DND-41 (cell line): Measurements from ENCODE around the gene AZI2.

ENCODE experiments used
- ATAC-seq: fragments of 200-7000 bp; cut with Tn5 transposase; 3 replicates; pipeline ENCODE4 v1.9.1; 2021; ENCODE audit warnings: low read depth; ENCODE audit not compliant: insufficient read depth
- DNase-seq: peaks from one replicate; pipeline ENCODE4 v3.0.0-alpha.2; 2020
- H2AFZ ChIP-seq: 2 replicates; pipeline ENCODE4 v1.6.0; 2012; ENCODE audit warnings: low read depth, low read length
- H3K27ac ChIP-seq: 2 replicates; pipeline ENCODE4 v1.5.1; 2012; ENCODE audit warnings: low read length, inconsistent platforms
- H3K27me3 ChIP-seq: fragments of 200-600 bp; sonication (generic); 2 replicates; pipeline ENCODE4 v1.6.0; 2012; ENCODE audit warnings: low read length, mild to moderate bottlenecking, inconsistent platforms; ENCODE audit not compliant: insufficient read depth, poor library complexity
- H3K36me3 ChIP-seq: 2 replicates; pipeline ENCODE4 v1.5.1; 2012; ENCODE audit warnings: low read length, inconsistent platforms; ENCODE audit not compliant: insufficient read depth
- H3K4me1 ChIP-seq: 2 replicates; pipeline ENCODE4 v1.5.1; 2012; ENCODE audit warnings: mild to moderate bottlenecking, low read length; ENCODE audit not compliant: insufficient read depth
- H3K4me2 ChIP-seq: 2 replicates; pipeline ENCODE4 v1.6.0; 2012; ENCODE audit warnings: mild to moderate bottlenecking, moderate library complexity, low read length, inconsistent platforms; ENCODE audit not compliant: insufficient read depth
- H3K4me3 ChIP-seq, 2 experiments: fragments of 200-600 bp in 1 of 2; shearing (Covaris generic) in 1 of 2; 2 replicates each; pipeline ENCODE4 v1.5.1; 2012 to 2016; ENCODE audit warnings: inconsistent platforms in 2 of 2, low read length in 2 of 2, mild to moderate bottlenecking in 2 of 2, low read depth in 1 of 2, moderate library complexity in 1 of 2
- H3K79me2 ChIP-seq: 2 replicates; pipeline ENCODE4 v1.6.0; 2012; ENCODE audit warnings: low read length, inconsistent platforms; ENCODE audit not compliant: insufficient read depth
- H3K9ac ChIP-seq: 2 replicates; pipeline ENCODE4 v1.6.0; 2012; ENCODE audit warnings: low read depth, mild to moderate bottlenecking, inconsistent platforms, low read length, moderate library complexity
- H3K9me3 ChIP-seq: 2 replicates; pipeline ENCODE4 v1.5.1; 2012; ENCODE audit warnings: low read length, moderate library complexity, mild to moderate bottlenecking, inconsistent platforms; ENCODE audit not compliant: insufficient read depth, severe bottlenecking
- H4K20me1 ChIP-seq: 2 replicates; pipeline ENCODE4 v1.6.0; 2012; ENCODE audit warnings: low read length; ENCODE audit not compliant: insufficient read depth
- EZH2 ChIP-seq: IDR thresholded peaks from 3 replicates; pipeline ENCODE4 v1.6.1; 2012; ENCODE audit warnings: borderline replicate concordance, low read depth, mild to moderate bottlenecking, moderate library complexity, low read length, inconsistent platforms; ENCODE audit not compliant: severe bottlenecking
- TF ChIP-seq, protein P1 (sequence below): IDR thresholded peaks from 2 replicates; pipeline ENCODE4 v1.5.1; 2012; ENCODE audit warnings: borderline replicate concordance, low read length, moderate library complexity, mild to moderate bottlenecking; ENCODE audit not compliant: poor library complexity, severe bottlenecking; ENCODE audit errors: extremely low read depth

AZI2 gene

GRCh38 chr3:28273837-28274236, 74.8 kb downstream of the AZI2 start:
- ATAC-seq (no peak), DNase-seq (no peak)
- H3K9me3 ChIP-seq, result peaks cover 12% of the 10 kb centered on the region
- H3K79me2 ChIP-seq, result peaks cover 15% of the 10 kb centered on the region
- H3K4me3 ChIP-seq, result no peak overlapping the region
- TF ChIP-seq EZH2, result no peak
- TF ChIP-seq, protein P1, sequence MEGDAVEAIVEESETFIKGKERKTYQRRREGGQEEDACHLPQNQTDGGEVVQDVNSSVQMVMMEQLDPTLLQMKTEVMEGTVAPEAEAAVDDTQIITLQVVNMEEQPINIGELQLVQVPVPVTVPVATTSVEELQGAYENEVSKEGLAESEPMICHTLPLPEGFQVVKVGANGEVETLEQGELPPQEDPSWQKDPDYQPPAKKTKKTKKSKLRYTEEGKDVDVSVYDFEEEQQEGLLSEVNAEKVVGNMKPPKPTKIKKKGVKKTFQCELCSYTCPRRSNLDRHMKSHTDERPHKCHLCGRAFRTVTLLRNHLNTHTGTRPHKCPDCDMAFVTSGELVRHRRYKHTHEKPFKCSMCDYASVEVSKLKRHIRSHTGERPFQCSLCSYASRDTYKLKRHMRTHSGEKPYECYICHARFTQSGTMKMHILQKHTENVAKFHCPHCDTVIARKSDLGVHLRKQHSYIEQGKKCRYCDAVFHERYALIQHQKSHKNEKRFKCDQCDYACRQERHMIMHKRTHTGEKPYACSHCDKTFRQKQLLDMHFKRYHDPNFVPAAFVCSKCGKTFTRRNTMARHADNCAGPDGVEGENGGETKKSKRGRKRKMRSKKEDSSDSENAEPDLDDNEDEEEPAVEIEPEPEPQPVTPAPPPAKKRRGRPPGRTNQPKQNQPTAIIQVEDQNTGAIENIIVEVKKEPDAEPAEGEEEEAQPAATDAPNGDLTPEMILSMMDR, result no peak
- no peak overlapping the region for H3K9ac ChIP-seq
- no peaks in the 10 kb centered on the region for H3K27me3 ChIP-seq
- no peak overlapping the region for H3K4me2 ChIP-seq
- H4K20me1 ChIP-seq, result no peaks in the 10 kb centered on the region
- H3K36me3 ChIP-seq, result peaks cover 56% of the 10 kb centered on the region
- H3K27ac ChIP-seq, result no peak overlapping the region
- peaks cover 24% of the 10 kb centered on the region for H3K4me1 ChIP-seq
- H2AFZ ChIP-seq, result no peak overlapping the region
